ENCODE data around the gene CCK. TPM values are rescaled to one million over a fixed set of nuclear protein-coding genes. Genes with fewer than 3 reads are reported as not detected.

The CCK gene
- total and polyA plus RNA-seq, 4 donors = 0.25 TPM; not detected in 3

GRCh38 chr3:42228796-42229195 lies 37.2 kb downstream of the CCK start:
- Histone ChIP-seq H3K36me3 (ENCODE audit: control insufficient read depth in 4 of 4, insufficient read depth in 3 of 4, low read depth in 1 of 4, low read length in 3 of 4) (peaks cover 0 to 3% (median under 1%) of the 10 kb centered on the region in 4 donors), H3K4me3 (ENCODE audit: low read depth in 1 of 3, low read length in 3 of 3) (no peak overlapping the region), H3K9me3 (ENCODE audit: control insufficient read depth in 4 of 4, low read length in 3 of 4) (no peaks in the 10 kb centered on the region), H3K9ac (ENCODE audit: low read depth in 1 of 2, low read length in 2 of 2) (no peak overlapping the region), H3K4me1 (ENCODE audit: control insufficient read depth in 4 of 4, insufficient read depth in 4 of 4, low read length in 3 of 4) (peaks cover 2 to 23% (median 16%) of the 10 kb centered on the region in 4 donors), H3K27ac (ENCODE audit: low read depth in 1 of 2, low read length in 2 of 2) (no peak overlapping the region), H3K27me3 (ENCODE audit: control insufficient read depth in 4 of 4, insufficient read depth in 4 of 4, low read length in 3 of 4) (no peaks in the 10 kb centered on the region)
- TF ChIP-seq FOXA2 (IDR thresholded peaks at IDR 0.05) (no peak), ZBTB33 (IDR thresholded peaks at IDR 0.05) (no peak), RAD21 (IDR thresholded peaks at IDR 0.05) (no peak), JUND (IDR thresholded peaks at IDR 0.05) (no peak), FOXA1 (IDR thresholded peaks at IDR 0.05) (no peak), TAF1 (conservative IDR thresholded peaks at IDR 0.05) (no peak), YY1 (IDR thresholded peaks at IDR 0.05) (no peak), SP1 (IDR thresholded peaks at IDR 0.05) (no peak), RXRA (IDR thresholded peaks at IDR 0.05) (no peak), EGR1 (IDR thresholded peaks at IDR 0.05; ENCODE audit: low read depth in 2 of 2) (no peak), HNF4A (conservative IDR thresholded peaks at IDR 0.05) (no peak), NR2F2 (IDR thresholded peaks at IDR 0.05) (no peak), ATF3 (IDR thresholded peaks at IDR 0.05) (no peak), HNF4G (IDR thresholded peaks at IDR 0.05) (no peak), GABPA (IDR thresholded peaks at IDR 0.05 in 1 of 2, conservative IDR thresholded peaks at IDR 0.05 in 1 of 2) (no peak), REST (IDR thresholded peaks at IDR 0.05) (no peak), MAX (IDR thresholded peaks at IDR 0.05) (no peak)
- TF ChIP-seq, protein P1, sequence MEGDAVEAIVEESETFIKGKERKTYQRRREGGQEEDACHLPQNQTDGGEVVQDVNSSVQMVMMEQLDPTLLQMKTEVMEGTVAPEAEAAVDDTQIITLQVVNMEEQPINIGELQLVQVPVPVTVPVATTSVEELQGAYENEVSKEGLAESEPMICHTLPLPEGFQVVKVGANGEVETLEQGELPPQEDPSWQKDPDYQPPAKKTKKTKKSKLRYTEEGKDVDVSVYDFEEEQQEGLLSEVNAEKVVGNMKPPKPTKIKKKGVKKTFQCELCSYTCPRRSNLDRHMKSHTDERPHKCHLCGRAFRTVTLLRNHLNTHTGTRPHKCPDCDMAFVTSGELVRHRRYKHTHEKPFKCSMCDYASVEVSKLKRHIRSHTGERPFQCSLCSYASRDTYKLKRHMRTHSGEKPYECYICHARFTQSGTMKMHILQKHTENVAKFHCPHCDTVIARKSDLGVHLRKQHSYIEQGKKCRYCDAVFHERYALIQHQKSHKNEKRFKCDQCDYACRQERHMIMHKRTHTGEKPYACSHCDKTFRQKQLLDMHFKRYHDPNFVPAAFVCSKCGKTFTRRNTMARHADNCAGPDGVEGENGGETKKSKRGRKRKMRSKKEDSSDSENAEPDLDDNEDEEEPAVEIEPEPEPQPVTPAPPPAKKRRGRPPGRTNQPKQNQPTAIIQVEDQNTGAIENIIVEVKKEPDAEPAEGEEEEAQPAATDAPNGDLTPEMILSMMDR (IDR thresholded peaks at IDR 0.05; ENCODE audit: low read depth, low read length, missing input control) = no peak
- no peak for DNase-seq (ENCODE audit: low spot score)
- 53% methylated on average over 5 of the region's 5 CpGs for WGBS
